Calu3 (cell line): Measurements from ENCODE around the gene COX6A2. TPM values are rescaled to one million over a fixed set of nuclear protein-coding genes. Genes with fewer than 3 reads are reported as not detected.

Experiments
- BruUV-seq: library from RNA; stranded (reverse); fragments of 400-500 nt; replicated peaks from 2 replicates; lab custom pipeline; 2021; lab: Mats Ljungman, UMichigan
- CTCF ChIA-PET: fragments of 300-600 bp; sonication (Branson Sonifier 250); formaldehyde crosslinking; loops from one replicate; lab custom pipeline; 2022; ENCODE audit warnings: antibody characterized with exemption; lab: Charles Lee
- DNase-seq: peaks from one replicate; pipeline ENCODE4 v3.0.0; 2022
- H3K27ac Mint-ChIP-seq: one replicate; pipeline ENCODE4 v1.8.0; 2022; ENCODE audit warnings: mixed read lengths; ENCODE audit not compliant: unreplicated experiment
- H3K27me3 Mint-ChIP-seq: one replicate; pipeline ENCODE4 v1.8.0; 2022; ENCODE audit warnings: mixed read lengths; ENCODE audit not compliant: unreplicated experiment
- H3K36me3 Mint-ChIP-seq: one replicate; pipeline ENCODE4 v1.8.0; 2022; ENCODE audit warnings: mild to moderate bottlenecking, moderate library complexity, mixed read lengths; ENCODE audit not compliant: insufficient read depth, unreplicated experiment
- H3K4me1 Mint-ChIP-seq: one replicate; pipeline ENCODE4 v1.8.0; 2022; ENCODE audit warnings: mild to moderate bottlenecking, low read depth, mixed read lengths; ENCODE audit not compliant: unreplicated experiment
- H3K4me3 Mint-ChIP-seq: one replicate; pipeline ENCODE4 v1.8.0; 2022; ENCODE audit warnings: mild to moderate bottlenecking, low read depth, moderate library complexity, mixed read lengths; ENCODE audit not compliant: unreplicated experiment
- H3K9me3 Mint-ChIP-seq: one replicate; pipeline ENCODE4 v1.8.0; 2022; ENCODE audit warnings: low read depth, mixed read lengths; ENCODE audit not compliant: unreplicated experiment
- CTCF ChIP-seq: fragments of 200-600 bp; IDR thresholded peaks from one replicate; pipeline ENCODE4 v1.8.0; 2022; ENCODE audit warnings: antibody characterized with exemption; ENCODE audit not compliant: unreplicated experiment
- intact Hi-C: fragments of 100-400 bp; cut with micrococcal nuclease; formaldehyde crosslinking; loops from one replicate; pipeline ENCODE4 v1.10.0; 2022; ENCODE audit not compliant: unreplicated experiment
- total RNA-seq: library from RNA; stranded (reverse); gene quantifications from 2 replicates; pipeline ENCODE4 v1.2.3, GENCODE V29; 2022

The COX6A2 gene
- total RNA-seq, 1 experiment from 2014 or later, result not detected

- intact Hi-C loops, result no loop called here
These were observed 8.3 kb upstream of the COX6A2 start for GRCh38 chr16:31436221-31437045.

GRCh38 chr16:31435341-31436220 lies 7.4 kb upstream of the COX6A2 start:
- CTCF ChIA-PET, result interaction anchor here (0.7 to 0.9 kb wide), 2 partner anchors 10 to 427 kb away, joined by 3 read pairs; no protein-coding TSS in a partner anchor
- Mint-ChIP-seq H3K9me3 (no peaks in the 10 kb centered on the region), H3K27me3 (peaks cover 5% of the 10 kb centered on the region), H3K27ac (no peak overlapping the region), H3K4me3 (no peak overlapping the region), H3K36me3 (no peaks in the 10 kb centered on the region), H3K4me1 (peaks cover 7% of the 10 kb centered on the region)
- TF ChIP-seq CTCF, result no peak
- no peak for DNase-seq
- intact Hi-C loops, result no loop called here
- no TSS peak for BruUV-seq

More at GRCh38 chr16:31436221-31437045, 8.3 kb upstream of the COX6A2 start:
- TF ChIP-seq CTCF, result no peak
- no TSS peak for BruUV-seq
- H3K27me3 Mint-ChIP-seq, result peaks cover 8% of the 10 kb centered on the region
- peaks cover 7% of the 10 kb centered on the region for H3K4me1 Mint-ChIP-seq
- no peak overlapping the region for H3K27ac Mint-ChIP-seq
- CTCF ChIA-PET, result interaction anchor here (0.6 to 0.7 kb wide), 2 partner anchors 51 to 428 kb away, joined by 3 read pairs; no protein-coding TSS in a partner anchor
- H3K4me3 Mint-ChIP-seq, result no peak overlapping the region
- no peaks in the 10 kb centered on the region for H3K36me3 Mint-ChIP-seq
- H3K9me3 Mint-ChIP-seq, result no peaks in the 10 kb centered on the region
- no peak for DNase-seq

GRCh38 chr16:31430380-31431052 lies 2.4 kb upstream of the COX6A2 start:
- H3K4me1 Mint-ChIP-seq, result no peaks in the 10 kb centered on the region
- peaks cover 5% of the 10 kb centered on the region for H3K36me3 Mint-ChIP-seq
- no peak for TF ChIP-seq CTCF
- no peak overlapping the region for H3K4me3 Mint-ChIP-seq
- peaks cover 39% of the 10 kb centered on the region for H3K27me3 Mint-ChIP-seq
- no TSS peak for BruUV-seq
- no peaks in the 10 kb centered on the region for H3K9me3 Mint-ChIP-seq
- no peak overlapping the region for H3K27ac Mint-ChIP-seq
- DNase-seq, result no peak
- CTCF ChIA-PET, result interaction anchor here (0.5 kb wide), 1 partner anchor 48 kb away, joined by 5 read pairs; no protein-coding TSS in a partner anchor
- intact Hi-C loops, result no loop called here

GRCh38 chr16:31429796-31430195 lies 1.6 kb upstream of the COX6A2 start:
- intact Hi-C loops, result no loop called here
- TF ChIP-seq CTCF, result no peak
- no peak overlapping the region for H3K27ac Mint-ChIP-seq
- no peaks in the 10 kb centered on the region for H3K4me1 Mint-ChIP-seq
- no peak overlapping the region for H3K4me3 Mint-ChIP-seq
- peaks cover 46% of the 10 kb centered on the region for H3K27me3 Mint-ChIP-seq
- peaks cover 5% of the 10 kb centered on the region for H3K36me3 Mint-ChIP-seq
- DNase-seq, result no peak
- BruUV-seq, result no TSS peak
- peaks cover under 1% of the 10 kb centered on the region for H3K9me3 Mint-ChIP-seq
- CTCF ChIA-PET, result interaction anchor here (0.5 kb wide), 1 partner anchor 48 kb away, joined by 5 read pairs; no protein-coding TSS in a partner anchor
